Endometrial microvascular endothelial cells (primary cell): ENCODE data around the gene CFAP74. TPM values are rescaled to one million over a fixed set of nuclear protein-coding genes. Genes with fewer than 3 reads are reported as not detected.

Source experiments
- in situ Hi-C: cut with HindIII; loops from 2 replicates; pipeline ENCODE4 v1.10.0; 2017; ENCODE audit warnings: low sequenced_read_pairs, low pct_unique_long_range_greater_than_20kb; ENCODE audit errors: inconsistent ontology term
- total RNA-seq: library from RNA; depleted of rRNA; stranded (reverse); fragments of >200 nt; gene quantifications from one replicate; pipeline ENCODE4 v1.2.3, GENCODE V29; 2015; ENCODE audit errors: inconsistent ontology term

The CFAP74 gene
- total RNA-seq, 1 donor from 2014 or later: not detected

DNA sequence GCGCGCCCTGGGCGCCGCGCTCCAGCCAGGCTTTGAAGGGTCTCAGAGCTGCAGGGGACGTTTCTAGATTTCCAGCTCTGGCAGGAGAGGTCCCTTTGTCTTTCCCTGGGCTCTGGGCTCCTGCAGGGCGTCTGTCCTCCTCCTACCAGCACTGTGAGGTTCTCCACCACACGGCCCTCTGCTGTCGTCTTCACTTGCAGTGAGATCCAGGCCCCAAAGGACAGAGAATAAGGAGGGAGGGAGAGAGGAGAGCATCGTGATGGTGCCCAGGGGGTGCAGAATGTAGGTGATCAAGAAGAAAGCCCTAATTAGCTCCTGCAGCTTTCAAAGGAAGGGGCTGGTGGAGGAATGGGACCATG lies 108.5 kb downstream of the CFAP74 start:
- in situ Hi-C loops: no loop called here

DNA sequence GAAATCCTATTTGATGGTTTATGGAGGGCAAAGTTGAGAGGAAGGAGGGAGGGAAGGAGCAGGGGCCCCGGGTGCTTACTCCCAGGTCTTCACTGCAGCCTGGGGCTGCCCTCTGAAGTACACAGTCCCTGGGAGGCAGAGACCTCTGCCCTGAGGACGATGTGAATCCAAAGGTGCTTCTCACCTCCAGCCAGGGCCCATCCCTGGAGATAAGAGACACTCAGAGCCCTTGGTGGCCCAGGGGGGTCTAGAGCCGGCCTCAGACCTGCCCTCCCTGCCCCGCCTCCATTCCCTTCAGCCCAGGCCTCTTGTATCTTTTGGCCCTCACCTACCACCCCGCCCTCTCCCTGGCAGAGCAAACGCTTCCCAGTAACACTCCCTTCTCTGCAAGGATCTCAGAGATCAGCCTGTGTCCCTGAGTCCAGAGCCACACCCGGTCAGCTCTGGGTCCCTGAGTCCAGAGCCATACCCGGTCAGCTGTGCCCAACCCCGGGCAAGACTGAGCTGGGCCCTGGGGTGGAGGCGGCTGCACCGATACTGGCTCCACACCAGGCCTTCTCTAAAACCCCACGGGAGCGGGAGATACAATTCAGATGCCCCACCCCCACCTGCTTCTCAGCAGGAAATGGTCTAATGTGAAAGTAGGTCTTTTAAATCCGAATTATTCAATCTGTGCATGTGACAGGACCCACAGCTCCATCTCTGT lies 109.1 kb downstream of the CFAP74 start:
- in situ Hi-C loops: no loop called here

GRCh38 chr1:1893997-1894353 lies 109.6 kb downstream of the CFAP74 start:
- in situ Hi-C loops: no loop called here

DNA sequence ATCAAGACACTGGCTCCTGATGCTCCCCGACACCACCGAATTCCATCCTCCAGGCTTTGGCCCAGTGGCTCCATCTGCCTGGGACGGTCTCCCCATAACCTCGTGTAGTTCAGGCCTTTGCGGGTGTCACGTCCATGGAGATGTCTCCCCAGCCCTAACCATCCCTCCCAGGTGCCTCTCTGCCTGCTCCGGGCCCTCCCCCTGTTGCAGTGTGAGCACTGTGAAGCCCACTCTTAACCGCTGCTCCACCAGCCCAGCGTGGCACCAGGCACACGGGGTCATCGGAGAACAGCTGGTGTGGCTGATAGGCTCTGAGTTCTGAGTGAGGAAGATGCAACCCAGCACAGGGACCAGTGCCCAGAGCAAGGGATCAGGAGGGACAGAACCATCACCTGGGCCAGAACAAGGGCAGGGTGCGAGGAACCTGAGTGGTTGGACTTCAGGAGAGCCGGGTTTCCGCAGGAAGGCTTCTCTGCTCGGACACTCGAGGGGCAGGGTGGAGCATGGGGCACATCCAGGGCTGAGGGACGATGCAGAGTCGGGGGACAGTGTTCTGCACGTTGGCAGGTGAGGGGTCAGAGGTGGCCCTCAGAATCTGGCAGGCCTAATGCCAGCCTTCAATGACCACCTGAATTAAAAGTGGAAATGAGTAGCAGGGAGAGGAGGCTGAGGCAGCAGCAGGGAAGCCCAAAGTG lies 110.1 kb downstream of the CFAP74 start:
- in situ Hi-C loops: no loop called here

DNA sequence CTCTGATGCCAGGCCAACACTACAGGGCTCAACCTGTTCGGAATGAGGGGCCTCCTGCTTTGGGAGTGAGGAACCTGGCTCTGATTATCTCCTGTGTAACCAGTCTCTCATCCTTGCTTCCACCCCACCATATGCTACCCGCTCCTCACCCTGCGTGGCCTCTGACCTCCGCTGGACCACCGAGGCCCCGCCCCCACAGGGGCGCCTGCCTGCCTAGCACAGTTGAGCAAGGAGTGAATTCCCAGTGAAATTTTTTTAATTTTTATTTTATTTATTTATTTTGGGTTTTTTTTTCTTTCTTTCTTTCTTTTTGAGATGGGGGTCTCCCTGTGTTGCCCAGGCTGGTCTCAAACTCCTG lies 110.8 kb downstream of the CFAP74 start:
- in situ Hi-C loops: no loop called here

DNA sequence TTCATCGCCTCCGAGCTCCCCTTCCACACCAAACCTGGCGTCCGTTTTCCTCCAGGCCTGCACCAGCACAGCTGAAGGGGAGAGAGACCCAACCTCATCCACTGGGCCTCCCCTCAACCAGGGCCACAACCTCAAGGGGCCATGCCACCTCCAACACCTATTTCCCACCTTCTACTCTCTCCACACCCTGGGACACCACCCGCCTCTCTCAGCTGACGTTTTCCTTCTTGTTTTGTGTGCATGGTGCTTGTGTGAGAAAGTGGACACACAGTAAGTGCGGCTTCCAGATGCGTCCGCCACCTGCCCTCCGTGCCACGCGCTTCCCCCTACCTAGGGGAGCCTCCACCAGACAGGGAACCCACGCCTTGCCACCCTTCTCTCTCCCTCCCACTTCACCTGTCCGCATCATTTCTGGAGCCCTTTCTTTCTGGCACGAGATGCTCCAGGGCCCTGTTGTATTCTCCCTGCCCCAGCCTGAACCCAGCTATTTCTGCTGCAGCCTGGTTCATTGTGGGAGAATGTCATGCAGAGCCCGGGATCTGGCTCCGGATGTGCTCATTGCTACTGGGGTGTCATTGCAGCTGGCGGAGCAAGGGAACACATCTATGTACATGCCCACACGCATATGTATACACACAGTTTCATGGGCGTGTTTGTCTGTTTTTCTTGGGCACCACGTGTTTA lies 111.4 kb downstream of the CFAP74 start:
- in situ Hi-C loops: no loop called here

DNA sequence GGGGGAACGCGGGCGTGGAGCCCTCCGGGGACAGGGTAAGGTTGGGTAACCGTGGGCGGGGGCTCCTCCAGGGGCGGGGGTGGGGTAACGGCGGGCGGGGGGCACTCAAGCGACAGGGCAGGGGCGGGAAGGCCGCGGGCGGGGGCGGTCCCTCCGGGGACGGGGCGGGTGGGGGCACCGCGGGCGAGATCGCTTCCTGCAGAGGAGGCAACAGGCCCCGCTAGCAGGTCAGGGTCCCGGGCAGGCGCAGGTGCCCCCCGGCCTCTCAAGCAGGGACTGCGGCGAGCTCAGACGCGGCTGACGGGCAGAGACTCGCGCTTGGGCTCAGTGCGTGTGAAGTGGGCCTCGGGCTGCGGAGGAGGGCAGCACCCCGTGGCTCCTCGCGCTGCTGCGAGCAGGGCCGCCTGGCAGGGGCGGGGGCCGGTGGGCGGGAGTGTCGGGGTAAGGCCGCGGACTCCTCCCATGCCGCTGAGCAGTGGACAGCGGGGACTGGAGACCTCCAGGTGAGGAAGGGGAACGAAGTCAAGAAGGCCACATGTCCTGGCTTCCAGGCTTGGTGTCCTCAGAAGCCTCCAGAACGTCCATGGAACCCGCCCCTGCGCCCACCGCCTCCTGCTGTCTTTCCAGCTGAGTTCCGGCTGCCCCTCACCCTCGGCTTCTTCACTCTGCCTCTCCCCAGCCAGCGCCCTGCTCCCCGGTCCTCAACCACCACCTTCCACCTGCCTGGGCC lies 112.1 kb downstream of the CFAP74 start:
- in situ Hi-C loops: no loop called here

DNA sequence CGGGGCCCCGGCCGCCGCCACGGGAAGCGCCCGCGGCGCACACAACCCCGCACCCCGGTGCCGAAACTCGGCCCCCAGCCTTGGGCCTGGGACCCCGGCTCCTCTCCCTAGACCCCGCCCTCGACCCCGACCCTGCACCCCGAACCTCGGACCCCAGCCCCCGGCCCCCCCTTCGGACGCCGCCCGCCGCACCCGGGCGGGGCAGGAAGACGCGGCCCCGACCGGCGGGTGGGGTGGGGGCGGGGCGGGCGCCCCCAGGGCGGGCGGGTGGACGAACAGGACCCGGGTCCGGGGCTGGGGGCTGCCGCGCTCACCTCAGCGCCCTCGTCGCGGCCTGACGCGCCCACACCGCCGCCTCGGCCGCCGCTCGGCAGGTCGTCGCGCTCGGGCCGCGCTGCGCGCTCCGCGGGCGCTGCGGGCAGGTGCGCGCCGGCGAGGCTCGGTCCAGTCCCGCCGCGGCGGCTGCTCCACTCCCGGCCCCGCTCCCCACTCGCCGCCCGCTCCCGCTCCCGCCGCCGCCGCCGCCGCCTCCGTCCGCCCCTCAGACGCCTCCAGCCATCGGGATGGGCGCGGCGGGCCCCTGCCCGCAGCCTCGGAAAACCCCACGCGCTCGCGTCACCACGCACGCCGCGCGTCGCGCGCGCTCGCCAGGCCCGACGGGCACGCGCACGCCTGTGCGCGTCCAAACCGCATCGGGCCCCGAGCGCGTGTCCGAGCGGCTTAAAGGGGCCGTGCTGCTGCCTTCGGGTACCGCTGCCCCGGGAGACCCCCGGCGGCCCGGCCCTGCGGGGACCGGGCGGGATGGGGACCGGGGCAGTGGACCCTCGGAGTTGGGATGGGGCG lies 112.9 kb downstream of the CFAP74 start, which contains the start of gene GNB1:
Gene GNB1, minus strand, starts transcription at position 582 of the 843 bp plus-strand sequence. CDS start 65,634 bp downstream, outside the sequence.
- in situ Hi-C loops: no loop called here

GRCh38 chr1:1889847-1890505 lies 113.6 kb downstream of the CFAP74 start:
- in situ Hi-C loops: loop anchor here (10.0 kb wide), 1 partner anchor 65 kb away; no protein-coding TSS in a partner anchor

DNA sequence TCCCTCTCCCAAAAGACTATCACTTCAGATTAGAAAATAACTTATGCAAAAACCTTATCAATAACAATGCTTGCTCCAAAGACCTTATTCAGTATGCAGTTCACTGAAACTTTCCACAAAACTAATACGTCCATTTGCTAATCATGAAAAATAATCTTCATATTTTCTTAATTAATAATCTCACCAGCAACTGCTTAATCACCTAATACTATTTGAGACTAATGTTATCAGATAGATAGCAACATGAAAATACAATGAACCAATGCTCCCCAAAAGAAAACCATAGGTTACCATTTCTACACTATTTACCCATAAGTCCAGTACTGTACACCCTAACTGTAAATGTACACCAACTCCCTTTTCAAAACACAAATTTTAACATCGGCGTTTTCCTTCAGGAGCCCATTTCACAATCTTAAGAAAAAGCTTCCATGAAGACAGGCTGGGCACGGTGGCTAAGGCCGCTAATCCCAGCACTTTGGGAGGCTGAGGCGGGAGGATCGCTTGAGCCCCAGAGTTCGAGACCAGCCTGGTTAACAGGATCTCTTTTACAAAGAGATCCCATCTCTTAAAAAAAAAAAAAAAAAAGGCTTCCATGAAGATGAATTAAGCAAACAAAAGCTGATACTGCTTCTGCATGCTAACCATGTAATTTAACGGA lies 114.4 kb downstream of the CFAP74 start:
- in situ Hi-C loops: loop anchor here (10.0 kb wide), 1 partner anchor 64 kb away; no protein-coding TSS in a partner anchor

GRCh38 chr1:1883890-1884289 lies 119.7 kb downstream of the CFAP74 start:
- in situ Hi-C loops: loop anchor here (10.0 kb wide), 1 partner anchor 59 kb away; no protein-coding TSS in a partner anchor

- in situ Hi-C loops: loop anchor here (10.0 kb wide), 1 partner anchor 58 kb away; no protein-coding TSS in a partner anchor
Observed at GRCh38 chr1:1883092-1883873, 120.3 kb downstream of the CFAP74 start.

DNA sequence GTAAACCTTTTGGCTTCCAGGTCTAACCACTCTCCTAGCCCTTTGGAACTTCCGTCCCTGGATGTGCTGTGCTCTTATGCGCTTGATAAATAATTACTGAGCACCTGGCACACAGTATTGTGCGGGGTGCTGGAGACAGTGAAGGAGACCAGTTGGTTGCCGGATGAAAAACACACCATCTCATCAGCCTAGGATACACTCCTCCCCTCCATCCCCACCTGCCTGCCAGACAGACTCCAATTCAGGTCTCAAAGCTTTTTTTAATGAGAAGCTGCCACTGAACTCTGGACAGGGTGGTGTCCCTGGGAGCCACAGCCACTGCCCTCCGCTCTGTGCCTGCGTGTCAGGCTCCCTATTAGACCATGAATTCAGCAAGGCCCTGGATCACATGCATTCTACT lies 121.9 kb downstream of the CFAP74 start:
- in situ Hi-C loops: loop anchor here (10.0 kb wide), 1 partner anchor 57 kb away; no protein-coding TSS in a partner anchor

GRCh38 chr1:1880617-1881312 lies 122.8 kb downstream of the CFAP74 start:
- in situ Hi-C loops: loop anchor here (10.0 kb wide), 1 partner anchor 56 kb away; no protein-coding TSS in a partner anchor

GRCh38 chr1:1879942-1880341 lies 123.6 kb downstream of the CFAP74 start:
- in situ Hi-C loops: loop anchor here (10.0 kb wide), 1 partner anchor 55 kb away; no protein-coding TSS in a partner anchor

DNA sequence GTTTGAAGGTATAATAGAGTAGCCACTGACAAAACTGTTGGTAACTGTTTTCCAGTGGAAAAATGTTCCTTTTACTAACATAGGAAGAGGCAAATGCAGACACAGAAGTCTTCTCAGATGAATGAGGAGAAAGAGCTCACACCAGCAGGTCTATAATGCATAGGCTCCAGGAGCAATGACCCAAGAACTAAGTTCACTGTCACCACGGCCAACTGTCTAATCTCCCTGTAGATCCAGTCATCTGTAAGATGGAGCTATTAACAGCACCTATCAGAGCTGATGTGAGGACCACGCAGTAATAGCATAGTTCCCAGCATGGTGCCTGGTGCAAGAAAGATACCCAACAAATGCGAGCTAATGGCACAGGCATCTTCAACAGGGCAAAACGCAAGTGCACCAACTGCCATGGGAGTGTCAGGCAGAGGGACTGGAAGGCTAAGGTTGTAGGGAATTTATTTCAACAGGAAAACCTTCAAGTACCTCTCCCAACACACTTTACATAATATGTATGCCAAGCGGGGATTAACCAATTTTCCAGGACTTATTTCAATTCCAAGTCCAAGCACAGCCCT lies 125.6 kb downstream of the CFAP74 start:
- in situ Hi-C loops: no loop called here
